GM08714 (cell line): Measurements from ENCODE around the gene MPHOSPH8.

Experiments
- H3K4me3 ChIP-seq: fragments of 200-500 bp; sonication (Bioruptor generic); 2 replicates; pipeline ENCODE4 v1.5.1; 2014; ENCODE audit warnings: mild to moderate bottlenecking, low read length, inconsistent platforms
- ZNF274 ChIP-seq: IDR thresholded peaks from 2 replicates; pipeline ENCODE4 v1.6.1; 2012; ENCODE audit warnings: mild to moderate bottlenecking, low read depth, low read length

Gene MPHOSPH8

GRCh38 chr13:19657872-19658591, 24.6 kb downstream of the MPHOSPH8 start:
- H3K4me3 ChIP-seq, result no peak overlapping the region
- TF ChIP-seq ZNF274, result no peak

DNA sequence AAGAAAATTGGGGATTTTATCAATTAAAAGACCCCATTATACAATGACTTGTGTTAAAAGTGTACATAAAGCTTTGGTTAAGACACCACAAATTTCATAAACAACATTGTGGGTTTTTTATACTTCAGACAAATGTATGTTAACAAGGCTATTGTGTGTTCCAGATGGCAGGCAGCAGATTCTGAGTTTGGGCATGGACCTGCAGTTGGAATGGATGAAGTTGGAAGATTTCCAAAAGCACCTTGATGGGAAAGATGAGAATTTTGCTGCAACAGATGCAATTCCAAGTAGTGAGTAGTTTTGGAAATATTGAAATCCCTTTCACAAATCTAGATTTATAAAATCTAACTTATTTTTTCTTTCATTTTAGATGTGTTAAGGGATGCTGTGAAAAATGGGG, 25.4 kb downstream of the MPHOSPH8 start:
- TF ChIP-seq ZNF274, result no peak
- no peak overlapping the region for H3K4me3 ChIP-seq

GRCh38 chr13:19661126-19661525, 27.7 kb downstream of the MPHOSPH8 start:
- H3K4me3 ChIP-seq, result no peak overlapping the region
- no peak for TF ChIP-seq ZNF274

GRCh38 chr13:19661561-19661960, 28.1 kb downstream of the MPHOSPH8 start:
- no peak overlapping the region for H3K4me3 ChIP-seq
- TF ChIP-seq ZNF274, result no peak

DNA sequence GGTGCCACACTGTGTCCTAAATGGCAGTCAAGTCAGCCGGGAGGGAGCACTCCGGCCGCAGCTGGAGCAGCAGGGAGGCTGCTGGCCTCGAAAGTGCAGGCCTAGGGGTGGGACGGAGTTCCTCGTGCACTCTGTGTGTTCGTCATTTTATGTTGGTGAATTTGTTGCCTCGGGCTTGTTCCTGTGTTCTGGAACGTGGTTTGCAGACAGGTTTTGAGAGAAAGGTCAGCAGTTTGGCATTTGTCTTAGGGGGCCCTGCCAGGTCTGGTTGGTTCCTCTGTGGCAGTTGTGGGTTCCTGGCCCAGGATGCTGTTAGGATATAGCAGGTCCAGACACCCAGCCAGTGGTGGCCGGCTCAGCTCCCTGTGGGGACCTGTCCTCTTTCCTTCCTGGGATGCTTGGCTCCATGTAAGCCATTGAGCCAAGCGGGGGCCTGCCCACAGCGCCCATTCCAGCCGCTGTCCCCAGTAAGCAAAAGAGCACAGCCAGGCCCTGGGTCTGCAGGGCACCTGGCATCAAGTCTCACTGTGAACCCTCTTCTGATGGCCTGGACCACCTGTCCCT, 30.0 kb downstream of the MPHOSPH8 start:
- H3K4me3 ChIP-seq, result no peak overlapping the region
- TF ChIP-seq ZNF274, result no peak

GRCh38 chr13:19664481-19665230, 31.2 kb downstream of the MPHOSPH8 start:
- H3K4me3 ChIP-seq, result no peak overlapping the region
- no peak for TF ChIP-seq ZNF274

- no peak overlapping the region for H3K4me3 ChIP-seq
- no peak for TF ChIP-seq ZNF274
These were observed 32.0 kb downstream of the MPHOSPH8 start for GRCh38 chr13:19665427-19665859.

DNA sequence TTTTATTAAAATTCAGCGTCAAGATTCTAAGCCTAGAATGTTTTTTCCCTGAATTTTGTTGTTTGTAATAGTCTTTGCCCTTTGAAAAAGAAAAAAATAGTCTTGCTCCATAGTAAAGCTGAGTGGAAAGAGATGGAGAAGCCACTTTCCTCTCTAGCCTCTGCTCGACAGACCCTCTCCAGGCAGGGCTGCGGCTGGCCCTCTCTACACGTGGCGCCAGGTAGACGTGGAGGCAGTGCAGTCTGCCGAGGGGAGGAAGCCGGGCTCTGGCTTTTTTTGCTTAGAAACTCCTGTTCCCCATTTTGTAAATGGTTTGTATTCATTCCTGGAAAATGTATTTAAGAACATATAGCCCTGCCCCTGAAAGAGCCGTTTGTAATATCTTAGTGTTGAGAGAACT, 35.3 kb downstream of the MPHOSPH8 start:
- no peak for TF ChIP-seq ZNF274
- no peak overlapping the region for H3K4me3 ChIP-seq

DNA sequence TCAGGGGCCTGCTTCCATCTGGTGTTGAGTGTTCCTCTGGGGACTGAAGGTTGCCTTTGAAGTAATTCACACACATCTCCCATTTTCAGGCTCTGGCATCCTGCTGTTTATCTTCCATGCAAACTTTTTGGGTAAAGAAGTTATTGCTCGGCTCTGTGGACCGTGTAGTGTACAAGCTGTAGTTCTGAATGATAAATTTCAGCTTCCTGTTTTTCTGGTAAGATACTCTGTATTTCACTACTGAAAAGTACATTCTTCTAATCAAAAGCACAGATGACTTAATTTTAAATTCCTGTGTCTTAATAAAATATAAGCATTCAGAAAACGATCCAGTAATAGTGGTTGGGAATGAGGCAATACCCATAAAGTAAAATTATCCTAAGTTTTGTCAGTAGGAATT, 36.7 kb downstream of the MPHOSPH8 start:
- TF ChIP-seq ZNF274, result no peak
- no peak overlapping the region for H3K4me3 ChIP-seq

DNA sequence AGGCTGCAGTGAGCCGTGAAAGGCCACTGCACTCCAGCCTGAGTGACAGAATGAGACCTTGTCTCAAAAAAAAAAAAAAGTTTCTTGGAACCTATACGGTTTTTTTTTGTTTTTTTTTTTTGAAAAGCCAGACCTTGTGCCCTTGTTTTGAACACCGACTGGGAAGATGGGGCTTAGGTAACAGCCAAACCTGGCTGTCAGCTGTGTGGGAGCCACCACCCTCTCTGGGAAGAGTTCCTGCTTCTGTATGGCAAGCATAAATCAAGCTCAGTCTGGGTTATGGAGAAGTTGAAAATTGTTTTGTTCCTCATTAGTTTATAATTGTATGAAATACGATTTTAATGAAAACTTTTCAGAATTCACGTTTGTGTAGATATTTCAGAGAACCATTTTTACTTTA, 39.5 kb downstream of the MPHOSPH8 start:
- no peak for TF ChIP-seq ZNF274
- H3K4me3 ChIP-seq, result no peak overlapping the region

- no peak overlapping the region for H3K4me3 ChIP-seq
- TF ChIP-seq ZNF274, result no peak
These were observed 40.3 kb downstream of the MPHOSPH8 start for GRCh38 chr13:19673473-19674430.

DNA sequence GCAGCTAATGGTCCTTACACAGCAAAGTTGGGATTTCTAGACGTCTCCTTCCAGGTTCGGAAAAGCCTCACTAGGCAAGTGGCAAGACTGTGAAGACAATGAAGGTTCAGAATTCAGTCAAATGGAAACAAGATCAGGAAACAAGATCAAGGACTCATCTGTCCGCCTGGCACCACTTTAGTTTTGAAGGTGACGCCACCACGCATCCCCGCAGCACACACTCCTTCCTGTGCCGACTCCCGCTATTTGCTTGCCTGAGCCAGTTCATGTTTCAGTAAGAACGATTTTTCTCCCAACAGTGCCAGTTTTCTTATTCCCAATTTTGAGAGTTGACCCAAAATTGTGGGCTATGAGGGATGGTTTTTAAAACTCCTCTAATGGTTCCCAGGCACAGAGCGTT, 41.4 kb downstream of the MPHOSPH8 start:
- no peak for TF ChIP-seq ZNF274
- no peak overlapping the region for H3K4me3 ChIP-seq

GRCh38 chr13:19676168-19676567, 42.7 kb downstream of the MPHOSPH8 start:
- no peak for TF ChIP-seq ZNF274
- no peak overlapping the region for H3K4me3 ChIP-seq

DNA sequence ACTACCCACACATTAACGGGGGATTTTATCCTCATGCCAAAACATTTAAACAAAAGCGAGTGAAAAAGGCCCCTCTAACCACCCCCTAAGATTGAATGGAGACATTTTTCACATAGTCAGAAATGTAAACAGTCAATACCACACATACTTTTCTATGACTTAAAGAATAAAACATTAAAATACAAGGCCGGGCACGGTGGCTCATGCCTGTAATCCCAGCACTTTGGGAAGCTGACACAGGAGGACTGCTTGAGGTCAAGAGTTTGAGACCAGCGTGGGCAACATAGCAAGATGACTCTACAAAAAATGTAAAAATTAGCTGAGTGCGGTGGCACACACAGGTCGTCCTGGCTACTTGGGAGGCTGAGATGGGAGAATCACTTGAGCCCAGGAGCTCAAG, 47.3 kb downstream of the MPHOSPH8 start:
- no peak for TF ChIP-seq ZNF274
- H3K4me3 ChIP-seq, result no peak overlapping the region
